Trophoblast cell (in vitro differentiated cells and primary cell): ENCODE data around the gene VSIG10L2.

Experiments
- DNase-seq, 2 donors: peaks; one replicate each; pipeline ENCODE4 v3.0.0-alpha.2; 2016
- H2AFZ ChIP-seq: 2 replicates; pipeline ENCODE4 v1.6.1; 2013; ENCODE audit warnings: low read length, moderate library complexity, mild to moderate bottlenecking; ENCODE audit not compliant: insufficient read depth, poor library complexity
- H2AK5ac ChIP-seq: 2 replicates; pipeline ENCODE4 v1.6.1; 2013; ENCODE audit warnings: mild to moderate bottlenecking, low read length
- H2BK120ac ChIP-seq: 2 replicates; pipeline ENCODE4 v1.6.1; 2013; ENCODE audit warnings: low read length, mild to moderate bottlenecking, moderate library complexity; ENCODE audit not compliant: insufficient read depth, poor library complexity
- H2BK12ac ChIP-seq: 2 replicates; pipeline ENCODE4 v1.6.1; 2013; ENCODE audit warnings: mild to moderate bottlenecking, low read length, moderate library complexity
- H2BK5ac ChIP-seq: 2 replicates; pipeline ENCODE4 v1.6.1; 2013; ENCODE audit warnings: low read length, low read depth, moderate library complexity, mild to moderate bottlenecking; ENCODE audit not compliant: poor library complexity
- H3K14ac ChIP-seq: 2 replicates; pipeline ENCODE4 v1.6.1; 2013; ENCODE audit warnings: mild to moderate bottlenecking, low read length
- H3K18ac ChIP-seq: 2 replicates; pipeline ENCODE4 v1.6.1; 2013; ENCODE audit warnings: mild to moderate bottlenecking, low read length
- H3K23ac ChIP-seq: 2 replicates; pipeline ENCODE4 v1.6.1; 2013; ENCODE audit warnings: low read length
- H3K27ac ChIP-seq: 2 replicates; pipeline ENCODE4 v1.5.1; 2013; ENCODE audit warnings: low read depth, mild to moderate bottlenecking, inconsistent platforms, low read length, moderate library complexity
- H3K27me3 ChIP-seq: 2 replicates; pipeline ENCODE4 v1.6.1; 2013; ENCODE audit warnings: inconsistent platforms, mild to moderate bottlenecking, low read length, moderate library complexity; ENCODE audit not compliant: insufficient read depth
- H3K36me3 ChIP-seq, 2 experiments: 1 replicate in 1 of 2; 2 replicates in 1 of 2; pipeline ENCODE4 v1.6.1; 2013; ENCODE audit warnings: low read length in 2 of 2, mild to moderate bottlenecking in 2 of 2, moderate library complexity in 1 of 2; ENCODE audit not compliant: insufficient read depth in 2 of 2, control insufficient read depth in 1 of 2
- H3K4ac ChIP-seq: 2 replicates; pipeline ENCODE4 v1.6.1; 2013; ENCODE audit warnings: low read depth, mild to moderate bottlenecking, low read length, moderate library complexity
- H3K4me1 ChIP-seq, 2 experiments: 1 replicate in 1 of 2; 2 replicates in 1 of 2; pipeline ENCODE4 v1.6.1; 2013; ENCODE audit warnings: low read length in 2 of 2, mild to moderate bottlenecking in 2 of 2, moderate library complexity in 1 of 2; ENCODE audit not compliant: insufficient read depth in 2 of 2, control insufficient read depth in 1 of 2
- H3K4me2 ChIP-seq: 2 replicates; pipeline ENCODE4 v1.6.1; 2013; ENCODE audit warnings: inconsistent platforms, mild to moderate bottlenecking, low read length, moderate library complexity
- H3K4me3 ChIP-seq: 2 replicates; pipeline ENCODE4 v1.5.1; 2013; ENCODE audit warnings: mild to moderate bottlenecking, low read depth, low read length, inconsistent platforms
- H3K79me1 ChIP-seq: one replicate; pipeline ENCODE4 v1.6.1; 2013; ENCODE audit warnings: low read length
- H3K79me2 ChIP-seq: 2 replicates; pipeline ENCODE4 v1.6.1; 2013; ENCODE audit warnings: low read length, mild to moderate bottlenecking; ENCODE audit not compliant: control insufficient read depth, insufficient read depth, poor library complexity
- H3K9ac ChIP-seq: 2 replicates; pipeline ENCODE4 v1.6.1; 2013; ENCODE audit warnings: mild to moderate bottlenecking, low read length
- H3K9me3 ChIP-seq: 2 replicates; pipeline ENCODE4 v1.6.1; 2013; ENCODE audit warnings: low read depth, mild to moderate bottlenecking, control low read depth, inconsistent platforms, low read length; ENCODE audit not compliant: insufficient read depth
- H4K12ac ChIP-seq: 2 replicates; pipeline ENCODE4 v1.6.1; 2013; ENCODE audit warnings: low read depth, mild to moderate bottlenecking, low read length, moderate library complexity
- H4K8ac ChIP-seq: 2 replicates; pipeline ENCODE4 v1.6.1; 2013; ENCODE audit warnings: low read depth, mild to moderate bottlenecking, low read length, moderate library complexity
- H4K91ac ChIP-seq: one replicate; pipeline ENCODE4 v1.6.1; 2013; ENCODE audit warnings: low read depth, mild to moderate bottlenecking, low read length, moderate library complexity
- WGBS: extraction: QIAGEN DNeasy Blood & Tissue Kit; methylation state at CpG from one replicate; pipeline ENCODE4 v1.1.7; 2013; ENCODE audit warnings: missing lambda C conversion rate; ENCODE audit not compliant: insufficient read length, insufficient coverage; ENCODE audit errors: extremely low coverage; 5-methylcytosine and 5-hydroxymethylcytosine counted together

VSIG10L2 gene

GRCh38 chr11:125942771-125943428, 2.9 kb upstream of the VSIG10L2 start:
- Histone ChIP-seq H3K14ac (no peak overlapping the region), H3K4me2 (no peak overlapping the region), H3K18ac (no peak overlapping the region), H2AFZ (no peak overlapping the region), H3K36me3 (no peaks in the 10 kb centered on the region), H3K4me3 (no peak overlapping the region), H3K9me3 (peaks cover 2% of the 10 kb centered on the region), H3K79me1 (no peaks in the 10 kb centered on the region), H3K4ac (no peak overlapping the region), H3K23ac (no peak overlapping the region), H4K8ac (no peak overlapping the region), H2AK5ac (no peak overlapping the region), H3K79me2 (no peaks in the 10 kb centered on the region), H4K12ac (no peak overlapping the region), H3K27me3 (no peaks in the 10 kb centered on the region), H2BK120ac (no peak overlapping the region), H3K4me1 (peaks cover 8 to 11% of the 10 kb centered on the region in 2 experiments), H2BK12ac (no peak overlapping the region), H4K91ac (no peak overlapping the region), H3K9ac (no peak overlapping the region), H3K27ac (no peak overlapping the region), H2BK5ac (no peak overlapping the region)
- WGBS = no CpG with 5 or more reads among the region's 12 CpGs
- DNase-seq = no peak

- Histone ChIP-seq H2BK5ac (no peak overlapping the region), H4K12ac (no peak overlapping the region), H2AK5ac (no peak overlapping the region), H3K4me2 (no peak overlapping the region), H3K9me3 (peaks cover 2% of the 10 kb centered on the region), H3K9ac (no peak overlapping the region), H4K91ac (no peak overlapping the region), H3K4me1 (peaks cover 8 to 11% of the 10 kb centered on the region in 2 experiments), H3K27me3 (no peaks in the 10 kb centered on the region), H3K14ac (no peak overlapping the region), H3K36me3 (peaks cover 3 to 8% of the 10 kb centered on the region in 2 experiments), H3K18ac (no peak overlapping the region), H3K27ac (no peak overlapping the region), H2AFZ (no peak overlapping the region), H3K79me2 (no peaks in the 10 kb centered on the region), H4K8ac (no peak overlapping the region), H2BK120ac (no peak overlapping the region), H2BK12ac (no peak overlapping the region), H3K4ac (no peak overlapping the region), H3K4me3 (no peak overlapping the region), H3K79me1 (no peaks in the 10 kb centered on the region), H3K23ac (no peak overlapping the region)
- no CpG with 5 or more reads among the region's 9 CpGs for WGBS
- no peak for DNase-seq
Measured at GRCh38 chr11:125943661-125944349, 2.0 kb upstream of the VSIG10L2 start.

- H3K9me3 ChIP-seq = peaks cover 2% of the 10 kb centered on the region
- H4K12ac ChIP-seq = no peak overlapping the region
- no peaks in the 10 kb centered on the region for H3K79me2 ChIP-seq
- H4K91ac ChIP-seq = no peak overlapping the region
- H2AK5ac ChIP-seq = no peak overlapping the region
- H3K4me1 ChIP-seq = peaks cover 3 to 9% of the 10 kb centered on the region in 2 experiments
- no peak overlapping the region for H4K8ac ChIP-seq
- no peak overlapping the region for H3K4me2 ChIP-seq
- H3K27ac ChIP-seq = no peak overlapping the region
- DNase-seq = no peak
- H2BK12ac ChIP-seq = no peak overlapping the region
- no peak overlapping the region for H3K4ac ChIP-seq
- H3K27me3 ChIP-seq = no peaks in the 10 kb centered on the region
- H3K4me3 ChIP-seq = no peak overlapping the region
- H3K23ac ChIP-seq = no peak overlapping the region
- no peak overlapping the region for H2AFZ ChIP-seq
- no peak overlapping the region for H3K9ac ChIP-seq
- H2BK120ac ChIP-seq = no peak overlapping the region
- H3K14ac ChIP-seq = no peak overlapping the region
- H2BK5ac ChIP-seq = no peak overlapping the region
- no peak overlapping the region for H3K18ac ChIP-seq
- no CpG with 5 or more reads among the region's 13 CpGs for WGBS
- H3K79me1 ChIP-seq = no peaks in the 10 kb centered on the region
- H3K36me3 ChIP-seq = peaks cover 4 to 9% of the 10 kb centered on the region in 2 experiments
Measured at GRCh38 chr11:125944350-125945010, 1.4 kb upstream of the VSIG10L2 start.

- Histone ChIP-seq H4K8ac (no peak overlapping the region), H4K91ac (no peak overlapping the region), H3K23ac (no peak overlapping the region), H2BK12ac (no peak overlapping the region), H3K4me3 (no peak overlapping the region), H4K12ac (no peak overlapping the region), H2AFZ (no peak overlapping the region), H3K4me1 (peaks cover 3 to 9% of the 10 kb centered on the region in 2 experiments), H3K79me1 (no peaks in the 10 kb centered on the region), H3K14ac (no peak overlapping the region), H2BK120ac (no peak overlapping the region), H3K27me3 (no peaks in the 10 kb centered on the region), H3K9ac (no peak overlapping the region), H3K79me2 (no peaks in the 10 kb centered on the region), H3K4me2 (no peak overlapping the region), H3K9me3 (peaks cover 2% of the 10 kb centered on the region), H3K36me3 (peaks cover 4 to 9% of the 10 kb centered on the region in 2 experiments), H3K27ac (no peak overlapping the region), H3K4ac (no peak overlapping the region), H3K18ac (no peak overlapping the region), H2AK5ac (no peak overlapping the region), H2BK5ac (no peak overlapping the region)
- no CpG with 5 or more reads among the region's 15 CpGs for WGBS
- no peak for DNase-seq
Measured at GRCh38 chr11:125945011-125945796, 640 bp upstream of the VSIG10L2 start.
